ENCODE measurements around the gene TARBP2. TPM values are rescaled to one million over a fixed set of nuclear protein-coding genes. Genes with fewer than 3 reads are reported as not detected.

TARBP2 gene
- total RNA-seq (2014; rRNA removed; shearing (Covaris generic); ENCODE audit: low replicate concordance): 51.7 and 66.1 TPM in 2 replicates

- Histone ChIP-seq H3K27me3 (no peaks in the 10 kb centered on the region), H3K4me3 (peak within 1 kb of the TSS; percentile 77)
- peak; percentile 98 for DNase-seq
Observed at GRCh38 chr12:53500776-53501614, at the start of gene TARBP2. Gene TARBP2 (plus strand): TSS chr12:53501283. CDS start chr12:53501409, 126 bp downstream.

GRCh38 chr12:53451661-53452158 lies 49.4 kb upstream of the TARBP2 start, which contains the start of gene PCBP2:
Gene PCBP2 (plus strand): TSS chr12:53452102. CDS start chr12:53454801, 2,699 bp downstream.
- peak; percentile 99 for DNase-seq
- peaks cover 51% of the 10 kb centered on the region for H3K36me3 ChIP-seq
- peak within 1 kb of the TSS; percentile 98 for H3K4me3 ChIP-seq
- no peaks in the 10 kb centered on the region for H3K27me3 ChIP-seq
- no peaks in the 10 kb centered on the region for H3K9me3 ChIP-seq

More at GRCh38 chr12:53500776-53501614, at the start of gene TARBP2:
- peaks cover 31% of the 10 kb centered on the region for H3K36me3 ChIP-seq
- H3K9me3 ChIP-seq: no peaks in the 10 kb centered on the region

- no peaks in the 10 kb centered on the region for H3K9me3 ChIP-seq
- DNase-seq: peak; percentile 90
- H3K36me3 ChIP-seq: peaks cover 53% of the 10 kb centered on the region
- no peaks in the 10 kb centered on the region for H3K27me3 ChIP-seq
- peak overlapping the region; percentile 98 for H3K4me3 ChIP-seq
Observed at GRCh38 chr12:53452159-53453077, 48.7 kb upstream of the TARBP2 start.

- Histone ChIP-seq H3K36me3 (peaks cover 66% of the 10 kb centered on the region), H3K27me3 (no peaks in the 10 kb centered on the region), H3K4me3 (peak overlapping the region; percentile 98), H3K9me3 (no peaks in the 10 kb centered on the region)
- no peak for DNase-seq
Observed at GRCh38 chr12:53453953-53454640, 47.0 kb upstream of the TARBP2 start.

- no peak for DNase-seq
- peaks cover 72% of the 10 kb centered on the region for H3K36me3 ChIP-seq
- H3K27me3 ChIP-seq: no peaks in the 10 kb centered on the region
- peak overlapping the region; percentile 98 for H3K4me3 ChIP-seq
- no peaks in the 10 kb centered on the region for H3K9me3 ChIP-seq
Observed at GRCh38 chr12:53454707-53455106, 46.4 kb upstream of the TARBP2 start.

- DNase-seq: no peak
- Histone ChIP-seq H3K27me3 (no peaks in the 10 kb centered on the region), H3K9me3 (no peaks in the 10 kb centered on the region), H3K36me3 (peaks cover 93% of the 10 kb centered on the region), H3K4me3 (no peak overlapping the region)
Observed at GRCh38 chr12:53456654-53457366, 44.3 kb upstream of the TARBP2 start.

GRCh38 chr12:53459097-53459496 lies 42.0 kb upstream of the TARBP2 start:
- Histone ChIP-seq H3K36me3 (peaks cover 100% of the 10 kb centered on the region), H3K4me3 (no peak overlapping the region), H3K27me3 (no peaks in the 10 kb centered on the region), H3K9me3 (no peaks in the 10 kb centered on the region)
- DNase-seq: no peak

GRCh38 chr12:53461059-53461458 lies 40.0 kb upstream of the TARBP2 start:
- no peaks in the 10 kb centered on the region for H3K9me3 ChIP-seq
- H3K4me3 ChIP-seq: no peak overlapping the region
- no peak for DNase-seq
- no peaks in the 10 kb centered on the region for H3K27me3 ChIP-seq
- peaks cover 98% of the 10 kb centered on the region for H3K36me3 ChIP-seq

GRCh38 chr12:53461591-53461990 lies 39.5 kb upstream of the TARBP2 start:
- Histone ChIP-seq H3K9me3 (no peaks in the 10 kb centered on the region), H3K27me3 (no peaks in the 10 kb centered on the region), H3K36me3 (peaks cover 98% of the 10 kb centered on the region), H3K4me3 (no peak overlapping the region)
- DNase-seq: no peak

- DNase-seq: no peak
- peaks cover 97% of the 10 kb centered on the region for H3K36me3 ChIP-seq
- H3K4me3 ChIP-seq: no peak overlapping the region
- no peaks in the 10 kb centered on the region for H3K9me3 ChIP-seq
- H3K27me3 ChIP-seq: no peaks in the 10 kb centered on the region
Observed at GRCh38 chr12:53462935-53463334, 38.1 kb upstream of the TARBP2 start.

GRCh38 chr12:53463802-53464560 lies 37.1 kb upstream of the TARBP2 start:
- no peak for DNase-seq
- no peaks in the 10 kb centered on the region for H3K27me3 ChIP-seq
- H3K36me3 ChIP-seq: peaks cover 97% of the 10 kb centered on the region
- H3K9me3 ChIP-seq: no peaks in the 10 kb centered on the region
- H3K4me3 ChIP-seq: no peak overlapping the region

GRCh38 chr12:53464685-53465418 lies 36.2 kb upstream of the TARBP2 start:
- Histone ChIP-seq H3K4me3 (no peak overlapping the region), H3K27me3 (no peaks in the 10 kb centered on the region), H3K36me3 (peaks cover 97% of the 10 kb centered on the region), H3K9me3 (no peaks in the 10 kb centered on the region)
- DNase-seq: no peak

- Histone ChIP-seq H3K27me3 (no peaks in the 10 kb centered on the region), H3K9me3 (no peaks in the 10 kb centered on the region), H3K36me3 (peaks cover 97% of the 10 kb centered on the region), H3K4me3 (no peak overlapping the region)
- no peak for DNase-seq
Observed at GRCh38 chr12:53465679-53466078, 35.4 kb upstream of the TARBP2 start.

GRCh38 chr12:53466640-53467039 lies 34.4 kb upstream of the TARBP2 start:
- Histone ChIP-seq H3K36me3 (peaks cover 94% of the 10 kb centered on the region), H3K27me3 (no peaks in the 10 kb centered on the region), H3K9me3 (no peaks in the 10 kb centered on the region), H3K4me3 (no peak overlapping the region)
- DNase-seq: no peak

GRCh38 chr12:53467082-53467481 lies 34.0 kb upstream of the TARBP2 start:
- H3K9me3 ChIP-seq: no peaks in the 10 kb centered on the region
- H3K4me3 ChIP-seq: no peak overlapping the region
- no peak for DNase-seq
- peaks cover 94% of the 10 kb centered on the region for H3K36me3 ChIP-seq
- no peaks in the 10 kb centered on the region for H3K27me3 ChIP-seq

Data from MG63 (cell line).